ENCODE measurements around the gene CST3. TPM values are rescaled to one million over a fixed set of nuclear protein-coding genes. Genes with fewer than 3 reads are reported as not detected.
"Not testable (repeated sequence)": the region's sequence is repeated elsewhere in the genome, so short reads cannot be mapped to it uniquely, and the experiment has no call there.

Gene CST3
- total RNA-seq, 1 experiment from 2014 or later = 225 TPM

GRCh38 chr20:23643659-23644058 is 5.9 kb upstream of the CST3 start:
- DNase-seq (ENCODE audit: low spot score) = no peak

GRCh38 chr20:23641936-23642751 is 4.4 kb upstream of the CST3 start:
- peak; percentile 78 for DNase-seq (ENCODE audit: low spot score)

- no peak for DNase-seq (ENCODE audit: low spot score)
These were observed 3.2 kb upstream of the CST3 start for GRCh38 chr20:23640671-23641667.

- DNase-seq (ENCODE audit: low spot score) = no peak
These were observed 2.4 kb upstream of the CST3 start for GRCh38 chr20:23640018-23640601.

GRCh38 chr20:23639490-23639958 is 1.8 kb upstream of the CST3 start:
- no peak for DNase-seq (ENCODE audit: low spot score)

- no peak for DNase-seq (ENCODE audit: low spot score)
These were observed 554 bp upstream of the CST3 start for GRCh38 chr20:23638309-23638708.

GRCh38 chr20:23636908-23637281 is 860 bp downstream of the CST3 start:
- DNase-seq (ENCODE audit: low spot score) = no peak

GRCh38 chr20:23636182-23636907 is 1.4 kb downstream of the CST3 start:
- no peak for DNase-seq (ENCODE audit: low spot score)

- not testable (repeated sequence) for DNase-seq (ENCODE audit: low spot score)
These were observed 2.0 kb downstream of the CST3 start for GRCh38 chr20:23635768-23636090.

GRCh38 chr20:23634985-23635767 is 2.6 kb downstream of the CST3 start:
- DNase-seq (ENCODE audit: low spot score) = no peak

GRCh38 chr20:23634044-23634801 is 3.5 kb downstream of the CST3 start:
- no peak for DNase-seq (ENCODE audit: low spot score)

GRCh38 chr20:23632711-23633573 is 4.8 kb downstream of the CST3 start:
- DNase-seq (ENCODE audit: low spot score) = no peak

GRCh38 chr20:23631981-23632710 is 5.6 kb downstream of the CST3 start:
- DNase-seq (ENCODE audit: low spot score) = no peak

- no peak for DNase-seq (ENCODE audit: low spot score)
These were observed 6.4 kb downstream of the CST3 start for GRCh38 chr20:23631226-23631822.

GRCh38 chr20:23630392-23630849 is 7.3 kb downstream of the CST3 start:
- DNase-seq (ENCODE audit: low spot score) = no peak

- DNase-seq (ENCODE audit: low spot score) = no peak
These were observed 8.0 kb downstream of the CST3 start for GRCh38 chr20:23629542-23630391.

GRCh38 chr20:23629017-23629541 is 8.7 kb downstream of the CST3 start:
- DNase-seq (ENCODE audit: low spot score) = peak; percentile 94
